Liver (tissue), 9 donors: ENCODE data around the gene PODN. TPM values are rescaled to one million over a fixed set of nuclear protein-coding genes. Genes with fewer than 3 reads are reported as not detected.

Experiments used
- DNase-seq: peaks from one replicate; pipeline ENCODE4 v3.0.0-alpha.2; 2017; ENCODE audit warnings: low spot score
- H3K27ac ChIP-seq, 2 donors: one replicate each; pipeline ENCODE4 v1.7.0; 2013; ENCODE audit warnings: inconsistent platforms in 2 of 2, low read length in 2 of 2, control low read depth in 1 of 2, low read depth in 1 of 2, mild to moderate bottlenecking in 1 of 2
- H3K27me3 ChIP-seq, 4 donors: one replicate each; pipeline versions ENCODE4 v1.6.1 to v1.7.0; 2013; ENCODE audit warnings: low read length in 3 of 4, inconsistent platforms in 1 of 4, mild to moderate bottlenecking in 1 of 4, moderate library complexity in 1 of 4; ENCODE audit not compliant: control insufficient read depth in 4 of 4, insufficient read depth in 4 of 4
- H3K36me3 ChIP-seq, 4 donors: one replicate each; pipeline versions ENCODE4 v1.6.1 to v1.7.0; 2013; ENCODE audit warnings: low read length in 3 of 4, mild to moderate bottlenecking in 3 of 4, low read depth in 1 of 4, moderate library complexity in 1 of 4; ENCODE audit not compliant: control insufficient read depth in 4 of 4, insufficient read depth in 3 of 4
- H3K4me1 ChIP-seq, 4 donors: one replicate each; pipeline versions ENCODE4 v1.6.1 to v1.7.0; 2013; ENCODE audit warnings: low read length in 3 of 4, mild to moderate bottlenecking in 3 of 4, moderate library complexity in 1 of 4; ENCODE audit not compliant: control insufficient read depth in 4 of 4, insufficient read depth in 4 of 4
- H3K4me3 ChIP-seq, 3 donors: one replicate each; pipeline versions ENCODE4 v1.6.1 to v1.7.0; 2013; ENCODE audit warnings: low read length in 3 of 3, control low read depth in 1 of 3, low read depth in 1 of 3, mild to moderate bottlenecking in 1 of 3
- H3K9ac ChIP-seq, 2 donors: one replicate each; pipeline ENCODE4 v1.7.0; 2013; ENCODE audit warnings: low read length in 2 of 2, mild to moderate bottlenecking in 2 of 2, moderate library complexity in 2 of 2, control low read depth in 1 of 2, low read depth in 1 of 2
- H3K9me3 ChIP-seq, 4 donors: one replicate each; pipeline versions ENCODE4 v1.6.1 to v1.7.0; 2013; ENCODE audit warnings: low read length in 3 of 4; ENCODE audit not compliant: control insufficient read depth in 4 of 4
- ATF3 ChIP-seq: IDR thresholded peaks from 2 replicates; pipeline ENCODE4 v1.6.1; 2016; ENCODE audit warnings: antibody characterized with exemption
- FOXA1 ChIP-seq: IDR thresholded peaks from 2 replicates; pipeline ENCODE4 v1.6.1; 2016; ENCODE audit warnings: antibody characterized with exemption
- FOXA2 ChIP-seq: IDR thresholded peaks from 2 replicates; pipeline ENCODE4 v1.6.1; 2016; ENCODE audit warnings: antibody characterized with exemption
- GABPA ChIP-seq, 2 donors: IDR thresholded peaks in 1 of 2; conservative IDR thresholded peaks in 1 of 2; 2 replicates each; pipeline ENCODE4 v1.6.1; 2016; ENCODE audit warnings: antibody characterized with exemption in 2 of 2, mild to moderate bottlenecking in 1 of 2, moderate library complexity in 1 of 2
- HNF4A ChIP-seq, 2 donors: conservative IDR thresholded peaks; 2 replicates each; pipeline ENCODE4 v1.6.1; 2016; ENCODE audit warnings: antibody characterized with exemption in 2 of 2, mild to moderate bottlenecking in 2 of 2
- HNF4G ChIP-seq: IDR thresholded peaks from 2 replicates; pipeline ENCODE4 v1.6.1; 2016; ENCODE audit warnings: antibody characterized with exemption
- JUND ChIP-seq, 2 donors: IDR thresholded peaks; 2 replicates each; pipeline ENCODE4 v1.6.1; 2016; ENCODE audit warnings: antibody characterized with exemption in 2 of 2
- MAX ChIP-seq: IDR thresholded peaks from 2 replicates; pipeline ENCODE4 v1.6.1; 2016; ENCODE audit warnings: antibody characterized with exemption
- NR2F2 ChIP-seq: IDR thresholded peaks from 2 replicates; pipeline ENCODE4 v1.6.1; 2016; ENCODE audit warnings: antibody characterized with exemption
- RAD21 ChIP-seq, 2 donors: IDR thresholded peaks; 2 replicates each; pipeline ENCODE4 v1.6.1; 2016; ENCODE audit warnings: antibody characterized with exemption in 2 of 2, mild to moderate bottlenecking in 2 of 2
- REST ChIP-seq: IDR thresholded peaks from 2 replicates; pipeline ENCODE4 v1.6.1; 2016; ENCODE audit warnings: antibody characterized with exemption, mild to moderate bottlenecking
- SP1 ChIP-seq: IDR thresholded peaks from 2 replicates; pipeline ENCODE4 v1.6.1; 2018; ENCODE audit warnings: antibody characterized with exemption, mild to moderate bottlenecking
- TAF1 ChIP-seq: conservative IDR thresholded peaks from 2 replicates; pipeline ENCODE4 v1.6.1; 2016; ENCODE audit warnings: antibody characterized with exemption, mild to moderate bottlenecking
- YY1 ChIP-seq: IDR thresholded peaks from 2 replicates; pipeline ENCODE4 v1.6.1; 2016; ENCODE audit warnings: antibody characterized with exemption, mild to moderate bottlenecking
- WGBS: extraction: QIAGEN DNeasy Blood & Tissue Kit; methylation state at CpG from one replicate; pipeline ENCODE4 v1.1.7; 2013; 5-methylcytosine and 5-hydroxymethylcytosine counted together
- polyA plus RNA-seq, 2 donors: library from polyadenylated mRNA; stranded (reverse) in 1 of 2; unstranded in 1 of 2; fragments of 200-250 nt in 1 of 2; fragments of >200 nt in 1 of 2; fragmentation: Nextera tagmentation in 1 of 2; extraction: Ambion mirVana in 1 of 2; gene quantifications; one replicate each; pipeline versions ENCODE4 v1.2.1 to v1.2.3, GENCODE V29; 2013 to 2015
- total RNA-seq, 2 donors: library from RNA; depleted of rRNA; stranded (reverse); fragments of >200 nt; gene quantifications; one replicate each; pipeline ENCODE4 v1.2.3, GENCODE V29; 2014
- TF ChIP-seq, protein P1 (sequence below): fragments of 150-350 bp; IDR thresholded peaks from 2 replicates; pipeline ENCODE4 v1.5.1; 2017; ENCODE audit warnings: improper control_type of control experiment, low read depth, low read length; ENCODE audit not compliant: missing input control
- donor health status: healthy.
- donor health status: healthy.
- donor health status: healthy.
- donor health status: healthy.
- donor health status: healthy.

Gene PODN
- total and polyA plus RNA-seq, 4 donors = 1.9 to 10.8 (median 6.3) TPM

- Histone ChIP-seq H3K4me1 (no peaks in the 10 kb centered on the region), H3K36me3 (no peaks in the 10 kb centered on the region), H3K4me3 (no peak overlapping the region), H3K9ac (no peak overlapping the region), H3K9me3 (no peaks in the 10 kb centered on the region), H3K27me3 (no peaks in the 10 kb centered on the region), H3K27ac (no peak overlapping the region)
- no peak for DNase-seq
- WGBS = 96% methylated on average over 9 of the region's 9 CpGs
- TF ChIP-seq GABPA (IDR thresholded peaks at IDR 0.05 in 1 of 2, conservative IDR thresholded peaks at IDR 0.05 in 1 of 2) = no peak
- TF ChIP-seq HNF4A (conservative IDR thresholded peaks at IDR 0.05) = no peak
- no peak for TF ChIP-seq HNF4G
- TF ChIP-seq NR2F2 = no peak
- no peak for TF ChIP-seq FOXA1
- no peak for TF ChIP-seq FOXA2
Observed at GRCh38 chr1:53076165-53076564, 14.2 kb downstream of the PODN start.

DNA sequence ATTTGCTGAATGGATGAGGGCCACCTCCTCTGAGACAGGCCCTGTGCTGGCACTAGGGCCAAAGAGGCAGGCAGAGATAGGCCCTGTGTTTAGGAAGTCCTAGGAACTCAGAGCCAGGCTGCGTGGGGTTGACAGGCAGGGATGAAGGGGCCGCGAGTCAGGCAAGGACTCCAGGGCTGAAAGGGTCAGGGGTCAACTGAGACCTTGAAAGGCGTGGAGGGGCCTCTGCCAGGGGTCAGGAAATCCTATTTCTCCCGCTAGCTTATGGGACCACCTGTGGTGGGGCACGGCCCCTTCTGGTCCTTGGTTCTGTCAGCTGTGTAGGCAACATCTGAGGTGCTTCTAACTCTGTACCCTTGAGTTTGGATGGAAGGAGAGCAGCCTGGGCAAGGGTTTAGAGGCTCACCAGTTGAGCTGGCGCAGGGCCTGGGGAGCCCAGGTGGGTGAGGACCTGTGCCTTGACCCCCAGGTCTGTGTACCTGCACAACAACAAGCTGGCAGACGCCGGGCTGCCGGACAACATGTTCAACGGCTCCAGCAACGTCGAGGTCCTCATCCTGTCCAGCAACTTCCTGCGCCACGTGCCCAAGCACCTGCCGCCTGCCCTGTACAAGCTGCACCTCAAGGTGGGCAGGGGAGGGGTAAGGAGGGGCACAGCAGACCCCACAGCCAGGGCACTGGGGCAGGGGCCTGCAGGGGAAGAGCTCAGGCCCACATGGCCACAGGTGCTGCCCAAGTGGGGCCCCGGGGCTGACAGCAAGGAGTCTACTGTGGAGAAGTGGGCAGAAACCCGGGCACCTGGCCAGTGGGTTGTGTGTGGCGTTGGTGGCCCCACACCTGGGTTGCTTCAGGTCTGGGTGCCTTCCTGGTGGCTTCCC lies 14.9 kb downstream of the PODN start:
- Histone ChIP-seq H3K9ac (no peak overlapping the region), H3K4me3 (no peak overlapping the region), H3K27ac (no peak overlapping the region), H3K27me3 (no peaks in the 10 kb centered on the region), H3K9me3 (no peaks in the 10 kb centered on the region), H3K4me1 (no peaks in the 10 kb centered on the region), H3K36me3 (no peaks in the 10 kb centered on the region)
- DNase-seq = no peak
- 94% methylated on average over 19 of the region's 19 CpGs for WGBS
- TF ChIP-seq REST (no peak), MAX (no peak), FOXA2 (no peak), YY1 (no peak), TAF1 (no peak), RAD21 (IDR thresholded peaks at IDR 0.05) (no peak)
- TF ChIP-seq, protein P1, sequence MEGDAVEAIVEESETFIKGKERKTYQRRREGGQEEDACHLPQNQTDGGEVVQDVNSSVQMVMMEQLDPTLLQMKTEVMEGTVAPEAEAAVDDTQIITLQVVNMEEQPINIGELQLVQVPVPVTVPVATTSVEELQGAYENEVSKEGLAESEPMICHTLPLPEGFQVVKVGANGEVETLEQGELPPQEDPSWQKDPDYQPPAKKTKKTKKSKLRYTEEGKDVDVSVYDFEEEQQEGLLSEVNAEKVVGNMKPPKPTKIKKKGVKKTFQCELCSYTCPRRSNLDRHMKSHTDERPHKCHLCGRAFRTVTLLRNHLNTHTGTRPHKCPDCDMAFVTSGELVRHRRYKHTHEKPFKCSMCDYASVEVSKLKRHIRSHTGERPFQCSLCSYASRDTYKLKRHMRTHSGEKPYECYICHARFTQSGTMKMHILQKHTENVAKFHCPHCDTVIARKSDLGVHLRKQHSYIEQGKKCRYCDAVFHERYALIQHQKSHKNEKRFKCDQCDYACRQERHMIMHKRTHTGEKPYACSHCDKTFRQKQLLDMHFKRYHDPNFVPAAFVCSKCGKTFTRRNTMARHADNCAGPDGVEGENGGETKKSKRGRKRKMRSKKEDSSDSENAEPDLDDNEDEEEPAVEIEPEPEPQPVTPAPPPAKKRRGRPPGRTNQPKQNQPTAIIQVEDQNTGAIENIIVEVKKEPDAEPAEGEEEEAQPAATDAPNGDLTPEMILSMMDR = no peak

DNA sequence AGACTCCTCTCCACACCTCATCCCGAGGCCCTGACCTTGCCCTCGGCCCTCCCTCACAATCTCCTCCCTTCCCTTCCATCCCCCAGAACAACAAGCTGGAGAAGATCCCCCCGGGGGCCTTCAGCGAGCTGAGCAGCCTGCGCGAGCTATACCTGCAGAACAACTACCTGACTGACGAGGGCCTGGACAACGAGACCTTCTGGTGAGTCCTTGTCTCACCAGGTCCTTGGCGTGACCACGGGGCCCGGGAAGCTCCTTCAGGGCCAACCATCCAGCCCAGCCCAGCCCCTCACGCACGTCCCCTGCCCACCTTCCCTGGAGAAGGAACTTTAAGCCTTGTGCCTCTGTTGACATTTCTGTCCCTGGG lies 15.6 kb downstream of the PODN start:
- H3K9me3 ChIP-seq = no peaks in the 10 kb centered on the region
- DNase-seq = no peak
- H3K27ac ChIP-seq = no peak overlapping the region
- no peak overlapping the region for H3K4me3 ChIP-seq
- no peaks in the 10 kb centered on the region for H3K4me1 ChIP-seq
- 94% methylated on average over 13 of the region's 13 CpGs for WGBS
- no peaks in the 10 kb centered on the region for H3K27me3 ChIP-seq
- no peaks in the 10 kb centered on the region for H3K36me3 ChIP-seq
- H3K9ac ChIP-seq = no peak overlapping the region
- TF ChIP-seq MAX (no peak), RAD21 (IDR thresholded peaks at IDR 0.05) (no peak), HNF4A (conservative IDR thresholded peaks at IDR 0.05) (no peak), GABPA (IDR thresholded peaks at IDR 0.05 in 1 of 2, conservative IDR thresholded peaks at IDR 0.05 in 1 of 2) (no peak), JUND (IDR thresholded peaks at IDR 0.05) (no peak), FOXA1 (no peak), YY1 (no peak), SP1 (no peak), REST (no peak), FOXA2 (no peak), ATF3 (no peak), NR2F2 (no peak)
